ENCODE measurements around the gene CCDC171.

CCDC171 gene

DNA sequence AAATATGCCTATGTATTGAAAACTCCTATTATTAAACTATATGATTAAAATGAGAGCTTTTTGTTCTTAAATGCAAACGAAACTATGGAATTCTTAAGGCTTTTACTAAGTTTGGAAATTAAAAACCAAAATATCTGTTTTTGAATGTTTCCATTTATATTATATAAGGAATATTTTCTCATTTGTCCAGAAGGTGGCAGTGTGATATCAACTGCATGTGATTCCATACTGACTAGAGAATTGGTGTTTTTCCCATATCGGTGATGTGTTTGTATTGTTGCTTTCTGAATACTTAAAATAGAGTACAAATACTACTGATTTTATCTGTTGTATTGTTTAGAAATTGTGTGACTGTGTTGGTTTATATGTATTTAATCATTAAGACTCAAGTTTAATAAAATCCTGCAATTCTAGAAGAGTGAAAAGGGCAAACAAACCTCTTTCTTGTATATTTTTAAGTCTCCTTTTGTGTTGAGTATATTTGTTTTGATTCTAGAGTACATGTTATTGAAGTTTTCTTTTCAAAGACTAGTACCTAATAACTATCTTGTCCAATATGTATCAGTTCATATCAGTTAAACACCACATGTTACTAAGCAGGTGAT lies 320.8 kb downstream of the CCDC171 start:
- H3K4me3 ChIP-seq (ENCODE audit: control insufficient read depth, low read depth, low read length), result no peak overlapping the region
- TF ChIP-seq, protein P1, sequence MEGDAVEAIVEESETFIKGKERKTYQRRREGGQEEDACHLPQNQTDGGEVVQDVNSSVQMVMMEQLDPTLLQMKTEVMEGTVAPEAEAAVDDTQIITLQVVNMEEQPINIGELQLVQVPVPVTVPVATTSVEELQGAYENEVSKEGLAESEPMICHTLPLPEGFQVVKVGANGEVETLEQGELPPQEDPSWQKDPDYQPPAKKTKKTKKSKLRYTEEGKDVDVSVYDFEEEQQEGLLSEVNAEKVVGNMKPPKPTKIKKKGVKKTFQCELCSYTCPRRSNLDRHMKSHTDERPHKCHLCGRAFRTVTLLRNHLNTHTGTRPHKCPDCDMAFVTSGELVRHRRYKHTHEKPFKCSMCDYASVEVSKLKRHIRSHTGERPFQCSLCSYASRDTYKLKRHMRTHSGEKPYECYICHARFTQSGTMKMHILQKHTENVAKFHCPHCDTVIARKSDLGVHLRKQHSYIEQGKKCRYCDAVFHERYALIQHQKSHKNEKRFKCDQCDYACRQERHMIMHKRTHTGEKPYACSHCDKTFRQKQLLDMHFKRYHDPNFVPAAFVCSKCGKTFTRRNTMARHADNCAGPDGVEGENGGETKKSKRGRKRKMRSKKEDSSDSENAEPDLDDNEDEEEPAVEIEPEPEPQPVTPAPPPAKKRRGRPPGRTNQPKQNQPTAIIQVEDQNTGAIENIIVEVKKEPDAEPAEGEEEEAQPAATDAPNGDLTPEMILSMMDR (conservative IDR thresholded peaks at IDR 0.05; ENCODE audit: control insufficient read depth, insufficient read depth, low read depth, low read length), result peak; percentile 72
- DNase-seq (ENCODE audit: low read depth), result peak; percentile 87

DNA sequence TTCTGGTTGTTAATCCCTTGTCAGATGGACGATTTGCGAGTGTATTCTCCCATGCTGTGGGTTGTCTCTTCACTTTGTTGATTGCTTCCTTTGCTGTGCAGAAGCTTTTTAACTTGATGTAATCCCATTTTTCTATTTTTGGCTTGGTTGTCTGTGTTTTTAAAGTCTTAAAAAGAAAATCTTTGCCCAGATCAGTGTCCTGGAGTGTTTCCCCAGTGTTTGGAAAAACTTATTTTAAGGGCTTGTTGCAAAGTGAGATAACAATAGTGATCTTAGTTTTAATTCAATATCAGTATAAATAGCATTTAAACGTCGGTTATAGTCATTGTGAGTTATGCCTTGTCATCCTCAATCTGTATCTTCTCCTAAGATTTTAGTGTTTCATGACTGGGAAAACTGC lies 329.5 kb downstream of the CCDC171 start:
- no peak overlapping the region for H3K4me3 ChIP-seq (ENCODE audit: control insufficient read depth, low read depth, low read length)
- DNase-seq (ENCODE audit: low read depth), result no peak
- TF ChIP-seq, protein P1 (conservative IDR thresholded peaks at IDR 0.05; ENCODE audit: control insufficient read depth, insufficient read depth, low read depth, low read length), result no peak

DNA sequence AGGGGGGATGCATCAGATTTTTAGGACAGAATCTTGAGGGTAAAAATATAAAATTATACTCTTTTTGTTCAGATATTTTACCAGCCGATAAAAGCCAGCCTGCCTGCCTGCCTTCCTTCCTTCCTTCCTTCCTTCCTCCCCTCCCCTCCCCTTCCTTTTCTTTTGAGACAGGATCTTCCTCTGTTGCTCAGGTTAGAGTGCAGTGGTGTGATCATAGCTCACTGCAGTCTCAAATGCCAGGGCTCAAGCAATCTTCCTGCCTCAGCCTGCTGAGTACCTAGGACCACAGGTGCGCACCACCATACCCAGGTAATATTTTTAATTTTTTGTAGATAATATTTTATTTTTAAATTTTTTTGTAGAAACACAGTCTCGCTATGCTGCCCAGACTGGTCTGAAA lies 330.0 kb downstream of the CCDC171 start:
- H3K4me3 ChIP-seq (ENCODE audit: control insufficient read depth, low read depth, low read length), result no peak overlapping the region
- TF ChIP-seq, protein P1 (conservative IDR thresholded peaks at IDR 0.05; ENCODE audit: control insufficient read depth, insufficient read depth, low read depth, low read length), result no peak
- no peak for DNase-seq (ENCODE audit: low read depth)

DNA sequence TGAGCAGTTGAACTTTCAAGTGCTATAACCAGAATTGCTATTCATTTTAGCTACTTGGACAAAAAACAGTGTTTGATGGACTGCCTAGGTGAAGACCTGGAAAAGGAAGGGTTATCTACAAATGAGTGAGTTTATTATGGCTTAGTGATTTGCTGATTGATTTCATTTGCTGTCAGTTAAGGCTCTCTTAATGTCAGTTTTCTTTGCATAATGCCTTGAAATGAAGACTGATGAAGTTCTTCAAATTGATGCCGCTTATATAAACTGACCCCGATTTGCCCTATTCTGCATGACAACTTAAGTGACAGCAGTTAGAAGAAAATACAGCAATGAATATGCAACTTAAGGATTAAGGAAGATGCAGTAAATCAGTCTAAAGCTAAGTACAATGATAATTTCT lies 332.6 kb downstream of the CCDC171 start:
- DNase-seq (ENCODE audit: low read depth), result no peak
- no peak overlapping the region for H3K4me3 ChIP-seq (ENCODE audit: control insufficient read depth, low read depth, low read length)
- TF ChIP-seq, protein P1 (conservative IDR thresholded peaks at IDR 0.05; ENCODE audit: control insufficient read depth, insufficient read depth, low read depth, low read length), result no peak

DNA sequence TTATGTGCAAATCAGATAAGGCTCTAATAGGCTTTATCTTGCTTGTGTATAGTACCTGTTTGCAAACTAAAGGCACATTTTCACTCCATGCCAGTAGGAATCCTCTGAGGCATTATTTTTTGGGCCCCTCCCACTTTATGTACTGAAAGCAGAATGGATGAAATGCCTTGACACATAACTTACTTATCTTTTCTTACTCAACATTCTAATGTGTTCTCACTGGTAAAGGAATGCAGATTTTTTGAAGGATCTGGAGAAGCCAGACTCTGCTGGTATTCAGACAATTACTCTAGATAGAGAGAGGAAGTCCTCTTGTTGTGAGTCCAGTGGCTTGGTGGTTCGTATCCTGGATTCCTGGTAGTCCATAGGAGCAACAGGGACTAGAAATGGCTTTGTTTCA lies 336.7 kb downstream of the CCDC171 start:
- peak; percentile 25 for DNase-seq (ENCODE audit: low read depth)
- no peak overlapping the region for H3K4me3 ChIP-seq (ENCODE audit: control insufficient read depth, low read depth, low read length)
- TF ChIP-seq, protein P1 (conservative IDR thresholded peaks at IDR 0.05; ENCODE audit: control insufficient read depth, insufficient read depth, low read depth, low read length), result no peak

DNA sequence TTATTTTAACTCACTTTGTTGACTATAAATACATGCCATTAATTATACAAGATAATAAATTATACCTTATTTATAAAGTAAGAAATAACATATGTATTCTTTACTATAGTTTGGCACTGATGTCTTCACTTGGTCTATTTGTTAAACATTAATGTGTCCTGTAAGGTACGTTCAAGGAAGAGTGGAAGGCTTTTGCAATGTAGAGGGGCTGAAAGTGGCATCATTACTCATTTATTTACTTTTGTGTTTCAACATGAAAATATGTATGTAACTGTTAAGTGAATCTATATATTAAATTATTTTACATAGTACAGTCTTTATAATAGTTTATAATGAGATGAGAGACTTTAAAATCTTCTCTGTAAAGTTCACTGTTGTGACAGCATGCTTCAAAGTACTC lies 348.7 kb downstream of the CCDC171 start:
- H3K4me3 ChIP-seq (ENCODE audit: control insufficient read depth, low read depth, low read length), result no peak overlapping the region
- no peak for DNase-seq (ENCODE audit: low read depth)
- TF ChIP-seq, protein P1 (conservative IDR thresholded peaks at IDR 0.05; ENCODE audit: control insufficient read depth, insufficient read depth, low read depth, low read length), result no peak

DNA sequence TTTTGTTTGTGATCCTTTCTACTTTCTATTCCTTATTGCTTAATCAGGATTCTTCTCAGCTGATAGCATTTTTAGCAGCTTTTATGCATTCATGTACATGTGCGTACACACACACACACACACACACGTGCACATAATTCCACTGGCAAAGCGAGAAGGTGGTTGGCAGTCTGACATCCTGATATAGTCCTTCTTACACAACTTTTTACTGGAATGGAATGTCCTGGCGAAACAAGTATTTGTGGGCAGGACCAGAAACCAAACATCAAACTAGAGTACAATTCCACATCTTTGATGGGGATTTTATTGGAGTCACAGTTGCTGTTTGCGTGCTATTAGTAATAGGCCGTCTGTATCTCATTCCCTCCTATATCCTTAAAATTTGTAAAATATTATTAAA lies 356.5 kb downstream of the CCDC171 start:
- no peak overlapping the region for H3K4me3 ChIP-seq (ENCODE audit: control insufficient read depth, low read depth, low read length)
- TF ChIP-seq, protein P1 (conservative IDR thresholded peaks at IDR 0.05; ENCODE audit: control insufficient read depth, insufficient read depth, low read depth, low read length), result no peak
- peak; percentile 63 for DNase-seq (ENCODE audit: low read depth)
